ENCODE data around the gene TBC1D22B.

Gene TBC1D22B

DNA sequence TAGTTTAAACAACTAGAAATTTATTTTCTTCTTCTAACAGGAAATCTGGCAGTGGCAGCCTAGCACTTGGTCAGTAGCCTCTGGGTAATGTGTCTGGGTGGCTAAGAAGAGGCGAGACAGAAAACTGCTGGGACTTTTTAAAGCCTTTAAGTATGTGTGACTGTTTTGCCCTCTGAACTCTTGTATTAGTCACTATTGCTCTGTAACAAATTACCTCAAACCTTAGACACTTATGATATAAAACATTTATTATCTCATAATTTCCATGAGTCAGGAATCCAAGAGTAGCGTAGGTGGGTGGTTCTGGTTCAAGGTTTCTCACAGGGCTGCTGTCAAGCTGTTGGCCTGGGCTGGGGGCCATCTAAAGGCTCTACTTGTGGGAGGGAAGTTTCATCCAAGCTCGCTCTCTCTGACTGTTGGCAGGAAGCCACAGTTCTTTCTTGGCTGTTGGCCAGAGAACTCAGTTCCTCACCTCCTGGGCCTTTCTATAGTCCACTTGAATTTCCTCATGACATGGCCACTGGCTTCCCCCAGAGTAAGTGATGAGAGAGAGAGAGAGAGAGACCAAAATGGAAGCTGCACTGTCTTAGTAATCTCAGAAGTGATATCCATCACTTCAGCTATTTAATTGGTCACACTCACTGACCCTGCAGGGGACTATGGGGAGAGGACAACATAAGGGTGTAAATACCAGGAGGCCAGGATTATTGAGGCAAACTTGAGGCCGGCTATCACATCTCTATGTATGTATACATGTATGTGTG lies 17.4 kb upstream of the TBC1D22B start:
- no peak for DNase-seq

GRCh38 chr6:37241131-37241530 lies 16.4 kb upstream of the TBC1D22B start:
- DNase-seq: no peak

- no peak for DNase-seq
Observed at GRCh38 chr6:37241775-37242428, 15.7 kb upstream of the TBC1D22B start.

DNA sequence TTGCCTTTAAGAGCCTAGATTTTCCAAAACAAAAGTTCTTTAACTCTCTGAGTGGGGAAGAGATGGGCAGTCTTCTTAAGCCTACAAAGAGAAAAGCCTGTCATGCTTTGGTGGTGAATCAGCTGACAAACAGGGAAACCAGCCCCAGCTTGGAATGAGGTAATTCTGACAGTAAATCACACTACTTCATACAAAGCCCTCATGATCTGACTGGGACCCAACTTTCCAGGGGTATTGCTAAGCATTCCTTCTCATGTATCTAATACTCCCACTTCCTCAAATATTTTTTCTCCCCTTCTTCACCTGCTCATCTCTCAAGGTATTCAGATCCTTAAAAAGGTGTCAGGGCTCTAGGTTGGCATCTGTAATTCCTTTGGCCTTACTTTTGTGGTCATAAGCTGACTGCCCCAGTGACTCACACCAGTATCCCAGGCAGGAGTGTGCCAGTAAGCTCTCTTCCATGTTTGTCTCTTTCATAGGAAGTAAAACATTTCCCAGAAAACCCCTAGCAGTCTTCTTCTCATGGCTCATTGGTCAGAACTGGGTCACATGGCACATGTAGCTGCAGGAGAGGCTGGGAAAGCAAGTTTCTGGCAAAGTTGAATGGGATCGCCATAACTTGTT lies 15.0 kb upstream of the TBC1D22B start:
- no peak for DNase-seq

DNA sequence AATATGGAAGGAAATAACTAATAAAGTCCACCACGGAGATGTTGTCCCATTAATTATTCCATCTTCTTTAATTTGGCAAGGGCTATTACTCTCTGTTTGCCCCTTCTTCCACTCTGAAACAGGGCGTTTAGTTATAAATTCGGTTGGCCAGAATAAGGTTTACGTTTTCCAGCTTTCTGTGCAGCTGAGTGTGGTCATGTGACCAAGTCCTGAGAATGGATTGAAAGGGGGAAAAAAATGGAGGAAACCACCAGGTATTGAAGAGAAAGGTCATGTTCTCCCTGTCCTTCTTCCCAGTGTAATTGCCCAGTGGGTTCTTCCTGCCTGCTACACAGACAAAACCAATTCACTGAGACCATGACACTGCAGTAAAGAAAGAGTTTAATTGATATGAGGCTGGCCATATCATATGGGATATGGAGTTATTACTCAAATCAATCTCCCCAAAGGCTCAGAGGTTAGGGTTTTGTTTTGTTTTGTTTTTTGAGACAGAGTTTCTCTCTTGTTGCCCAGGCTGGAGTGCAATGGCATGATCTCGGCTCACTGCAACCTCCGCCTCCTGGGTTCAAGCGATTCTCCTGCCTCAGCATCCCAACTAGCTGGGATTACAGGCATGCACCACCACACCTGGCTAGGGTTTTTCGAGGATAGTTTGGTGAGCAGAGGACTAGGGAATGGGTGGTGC lies 14.3 kb upstream of the TBC1D22B start:
- no peak for DNase-seq

- DNase-seq: no peak
Observed at GRCh38 chr6:37243816-37244370, 13.7 kb upstream of the TBC1D22B start.

DNA sequence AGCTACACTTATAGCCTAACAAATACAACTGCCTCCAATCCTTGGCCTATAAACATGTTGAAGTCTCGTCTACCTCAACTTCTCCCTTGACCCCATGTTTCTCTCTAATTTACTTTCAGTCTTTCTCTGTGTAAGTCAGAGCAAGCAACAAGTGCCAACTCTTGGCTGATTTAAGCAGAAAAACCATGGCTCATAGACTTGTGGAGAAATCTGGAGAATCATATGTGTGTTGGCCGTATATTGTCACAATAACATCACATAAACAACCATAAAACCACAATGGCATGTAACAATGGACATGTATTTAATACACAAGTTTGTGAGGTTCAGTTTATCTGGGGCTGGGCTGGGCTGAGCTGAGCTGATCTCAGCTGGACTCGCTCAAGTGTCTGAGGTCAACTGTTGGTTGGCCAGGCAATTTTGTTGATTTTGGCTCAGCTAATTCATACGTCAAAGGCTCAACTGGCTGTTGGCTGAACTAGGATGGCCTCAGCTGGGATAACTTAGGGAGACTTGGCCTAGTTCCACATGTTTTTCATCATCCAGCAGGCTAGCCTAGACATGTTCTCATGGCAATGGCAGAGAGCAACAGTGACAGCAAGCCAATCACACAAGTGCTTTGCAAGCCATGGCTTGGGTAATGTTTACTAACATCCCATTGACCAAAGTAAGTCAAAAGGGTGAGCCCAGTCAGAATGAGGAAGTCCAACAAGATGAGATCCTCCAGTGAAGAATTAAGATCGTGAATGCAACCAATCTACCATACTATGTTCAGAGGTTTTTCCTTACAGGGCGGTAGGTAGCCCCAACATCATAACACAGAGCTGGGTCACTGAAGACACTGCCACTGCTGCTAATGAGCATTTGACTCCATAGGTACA lies 12.9 kb upstream of the TBC1D22B start:
- DNase-seq: no peak

DNA sequence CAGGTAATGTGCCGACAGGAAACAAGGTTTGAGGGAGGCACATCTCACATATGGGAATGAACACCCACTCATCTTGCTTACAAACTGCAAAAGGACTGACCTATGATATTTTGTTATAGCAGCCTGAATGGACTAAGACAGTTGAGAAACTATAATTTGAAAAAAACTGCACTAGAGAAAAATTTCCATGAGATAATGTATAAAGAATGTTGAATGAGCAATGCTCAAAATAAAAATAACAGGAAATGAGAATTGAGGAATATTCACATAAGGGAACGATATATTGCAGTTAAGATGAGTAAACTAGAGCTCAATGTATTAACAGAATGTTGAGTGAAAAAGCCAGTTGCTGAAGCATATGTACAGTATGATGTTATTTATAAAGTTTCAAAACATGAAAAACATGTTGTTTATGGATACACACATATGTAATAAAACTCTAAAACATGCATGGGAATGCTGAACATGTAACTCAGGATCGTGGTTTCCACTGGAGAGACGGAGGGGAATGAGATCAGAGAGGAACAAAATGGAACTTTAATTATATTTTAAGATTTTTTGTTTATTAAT lies 6.3 kb upstream of the TBC1D22B start:
- DNase-seq: no peak

DNA sequence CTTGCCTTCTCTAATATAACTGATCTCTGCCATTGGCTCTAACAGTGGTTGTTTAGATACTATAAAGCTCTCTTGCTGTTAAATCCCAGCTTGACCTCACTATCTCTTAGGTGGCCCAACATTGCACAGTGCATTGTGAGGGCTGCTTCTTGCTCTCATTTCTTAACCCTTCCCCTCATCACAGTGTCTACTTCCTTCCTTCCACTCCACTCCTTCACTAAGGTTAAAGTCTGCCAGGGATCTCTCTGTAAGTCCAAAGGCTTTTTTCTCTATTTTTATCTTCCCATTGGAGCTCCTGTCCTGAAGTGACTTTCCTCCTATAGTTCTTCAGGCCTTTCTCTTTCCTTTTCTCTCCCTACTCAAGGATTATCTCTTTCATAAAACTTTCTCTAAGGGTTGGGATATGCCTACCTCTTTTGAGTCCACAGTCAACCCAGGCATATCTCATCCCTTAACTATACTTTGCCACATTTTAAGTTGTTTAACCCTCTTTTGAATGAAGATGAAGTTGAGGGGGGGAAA lies 4.0 kb upstream of the TBC1D22B start:
- DNase-seq: no peak

DNA sequence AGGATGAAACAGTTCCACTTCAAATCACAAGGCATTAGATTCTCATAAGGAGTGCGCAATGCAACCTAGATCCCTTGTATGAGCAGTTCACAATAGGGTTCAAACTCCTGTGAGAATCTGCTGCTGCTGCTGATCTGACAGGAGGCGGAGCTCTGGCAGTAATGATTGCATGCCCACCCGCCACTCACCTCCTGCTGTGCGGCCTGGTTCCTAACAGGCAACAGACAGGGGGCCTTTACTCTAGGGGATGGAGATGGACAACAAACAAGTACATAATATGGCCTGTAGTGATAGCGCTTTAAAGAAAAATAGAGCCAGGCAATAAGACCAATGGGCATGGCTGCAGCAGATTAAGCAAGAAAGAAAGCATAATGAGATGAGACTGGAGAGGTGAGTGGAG lies 2.7 kb upstream of the TBC1D22B start:
- no peak for DNase-seq

DNA sequence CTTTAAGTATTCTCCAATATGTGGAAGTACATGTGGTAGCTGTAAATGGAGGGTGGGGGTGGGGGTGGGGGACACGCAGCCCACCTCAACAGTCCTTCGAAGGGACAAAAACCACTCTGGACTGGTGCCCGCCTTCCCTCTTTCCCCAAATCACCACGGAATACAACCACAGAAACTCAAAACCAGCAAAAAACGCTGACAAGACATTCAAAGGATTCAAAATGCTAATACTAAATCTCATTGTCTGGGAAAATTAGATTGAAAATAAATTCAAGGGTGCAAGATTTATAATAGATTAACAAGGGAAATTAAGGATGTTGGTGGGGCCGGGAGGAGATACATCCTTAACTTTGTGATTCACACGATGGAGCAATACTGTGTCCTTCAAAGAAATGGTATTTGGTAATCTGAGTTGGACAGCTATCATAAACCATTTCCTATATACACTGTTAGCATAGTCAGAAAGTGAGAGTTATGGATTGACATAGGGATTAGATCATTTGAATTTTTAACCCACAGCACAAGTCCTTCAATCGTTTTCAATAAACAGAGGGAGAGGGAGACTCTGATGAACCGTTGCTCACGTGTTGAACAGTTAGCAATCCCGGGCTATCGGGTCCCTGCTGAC lies 766 bp upstream of the TBC1D22B start:
- DNase-seq: no peak

- no peak for DNase-seq
Observed at GRCh38 chr6:37257320-37257633, 295 bp upstream of the TBC1D22B start.

- DNase-seq: no peak
Observed at GRCh38 chr6:37258405-37259105, 983 bp downstream of the TBC1D22B start.

DNA sequence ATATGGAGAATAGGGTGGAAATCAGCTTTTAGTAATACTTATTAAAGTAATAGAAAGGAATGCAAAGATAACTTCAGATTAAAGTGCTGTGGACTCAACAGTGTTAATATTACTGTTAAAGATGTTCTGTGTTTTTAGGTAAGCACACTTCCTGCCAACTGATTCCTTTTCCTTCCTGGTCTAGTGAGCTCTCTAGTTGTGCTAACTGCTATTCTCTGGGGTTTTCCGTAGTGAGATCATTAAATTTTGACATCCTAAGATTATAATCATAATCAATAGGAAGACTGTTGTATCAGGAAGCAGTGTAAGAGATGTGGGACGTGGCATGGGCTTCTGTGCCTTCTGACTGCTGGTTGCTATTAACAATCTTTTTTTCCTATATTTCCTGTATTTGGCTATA lies 1.6 kb downstream of the TBC1D22B start:
- DNase-seq: no peak

DNA sequence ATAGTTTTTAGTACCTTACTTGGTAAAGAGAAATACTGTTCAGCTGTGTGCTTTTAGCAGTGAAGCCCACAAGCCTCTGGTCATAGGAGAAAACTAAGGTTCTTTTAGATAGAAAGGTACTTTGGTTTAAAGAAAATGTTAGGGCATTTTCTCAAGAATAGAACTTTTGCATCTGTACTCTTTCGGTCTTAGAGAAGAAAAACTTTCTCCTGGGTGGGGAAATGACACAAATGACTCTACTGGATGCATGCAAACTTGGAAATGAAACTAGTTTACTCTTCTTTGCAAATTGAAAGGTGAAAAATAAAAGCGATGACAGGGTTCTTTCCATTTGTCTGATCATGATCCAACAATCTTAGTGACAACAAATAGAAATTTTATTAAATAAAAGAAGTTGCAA lies 2.5 kb downstream of the TBC1D22B start:
- DNase-seq: no peak

GRCh38 chr6:37260444-37260843 lies 2.9 kb downstream of the TBC1D22B start:
- DNase-seq: no peak

DNA sequence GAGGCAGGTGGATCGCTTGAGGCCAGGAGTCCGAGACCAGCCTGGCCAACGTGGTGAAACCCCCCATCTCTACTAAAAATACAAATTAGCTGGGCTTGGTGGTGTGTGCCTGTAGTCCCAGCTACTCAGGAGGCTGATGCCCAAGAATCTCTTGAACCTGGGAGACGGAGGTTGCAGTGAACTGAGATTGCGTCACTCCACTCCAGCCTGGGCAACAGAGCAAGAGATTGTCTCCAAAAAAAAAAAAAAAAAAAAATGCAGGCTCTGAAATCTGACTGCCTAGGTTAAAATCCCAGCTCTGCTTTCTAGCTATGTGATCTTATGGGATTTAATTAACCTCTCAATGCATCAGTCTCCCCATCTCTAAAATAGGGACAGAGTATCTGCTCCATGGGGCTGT lies 3.6 kb downstream of the TBC1D22B start:
- no peak for DNase-seq

DNA sequence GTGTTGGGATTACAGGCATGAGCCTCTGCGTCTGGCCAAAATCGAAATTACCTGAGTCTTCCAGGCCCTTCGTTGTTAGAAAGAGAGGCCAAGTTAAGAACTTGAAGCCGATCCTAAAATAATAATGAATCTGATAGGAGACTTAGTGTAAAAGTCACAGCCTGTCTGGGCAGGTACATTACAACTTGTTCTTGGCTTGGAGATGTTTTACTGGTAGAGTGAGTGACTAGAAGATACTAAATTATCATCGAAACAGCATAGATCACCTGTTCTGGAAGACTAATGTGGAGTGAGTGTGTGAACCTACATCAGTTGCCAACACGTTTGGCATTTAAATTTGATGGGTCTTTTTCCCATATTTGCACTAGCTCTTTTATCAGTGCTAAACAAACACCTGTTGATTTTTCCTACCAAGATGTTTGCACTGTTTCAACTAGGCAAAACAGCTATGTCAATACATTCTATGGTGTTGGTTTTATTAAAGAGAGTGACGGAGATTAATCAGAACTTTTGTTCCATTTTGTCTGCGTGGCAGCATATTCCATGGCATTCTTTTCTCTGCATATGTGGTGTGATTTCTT lies 5.0 kb downstream of the TBC1D22B start:
- no peak for DNase-seq

DNA sequence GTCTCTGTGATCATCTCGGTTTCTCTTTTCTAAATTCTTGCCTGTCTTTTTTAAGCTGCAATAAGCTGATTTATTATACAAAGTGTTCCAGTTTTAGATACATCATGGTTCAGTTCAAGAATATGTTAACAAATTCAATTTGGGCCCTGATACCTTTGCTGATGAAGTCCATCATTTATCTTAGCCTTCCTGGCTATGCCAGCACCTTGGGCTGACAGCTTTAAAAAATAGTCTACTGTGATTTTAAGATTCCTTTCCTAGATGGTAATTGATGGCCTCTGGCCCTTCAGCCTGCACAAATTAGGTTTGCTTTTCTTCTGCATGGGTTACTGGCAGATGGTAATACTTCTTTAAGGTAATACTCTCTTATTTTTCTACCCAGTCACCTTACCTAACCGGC lies 7.4 kb downstream of the TBC1D22B start:
- no peak for DNase-seq

- no peak for DNase-seq
Observed at GRCh38 chr6:37265860-37266259, 8.3 kb downstream of the TBC1D22B start.

Data from NCI-H1436 treated with DMSO at 0.1 percent for 48 hours (cell line).